H1 (cell line): ENCODE measurements around the gene LYPD3. TPM values are rescaled to one million over a fixed set of nuclear protein-coding genes. Genes with fewer than 3 reads are reported as not detected.

Experiments
- ATF3 ChIP-seq: IDR thresholded peaks from 2 replicates; pipeline ENCODE4 v1.6.1; 2011; ENCODE audit warnings: low read depth, mild to moderate bottlenecking, low read length; ENCODE audit not compliant: insufficient read depth
- NRF1 ChIP-seq: IDR thresholded peaks from 2 replicates; pipeline ENCODE4 v1.6.1; 2011; ENCODE audit warnings: mild to moderate bottlenecking, low read depth, low read length, improper control_type of control experiment
- TAF1 ChIP-seq: IDR thresholded peaks from 2 replicates; pipeline ENCODE4 v1.6.1; 2011; ENCODE audit warnings: mild to moderate bottlenecking, low read depth, low read length
- polyA plus RNA-seq, 7 experiments: library from polyadenylated mRNA; depleted of rRNA in 3 of 7; stranded (reverse) in 5 of 7; unstranded in 2 of 7; fragments of >200 nt in 5 of 7; fragments of 200-250 nt in 2 of 7; gene quantifications; 1 replicate in 5 of 7; 2 replicates in 1 of 7; 4 replicates in 1 of 7; pipeline versions ENCODE4 v1.2.1 to v1.2.3, GENCODE V29; 2011 to 2013; ENCODE audit warnings: missing spikeins in 2 of 7, mixed read lengths in 2 of 7
- total RNA-seq: library from RNA; stranded (reverse); fragmentation: NEBNext Ultra II Directional; extraction: Animal tissue kit (Norgen Biotek cat#: 25700); gene quantifications from 2 replicates; pipeline ENCODE4 v1.2.1, GENCODE V29; 2021
- TF ChIP-seq, protein P1 (sequence below): IDR thresholded peaks from 2 replicates; pipeline ENCODE4 v1.6.1; 2012; ENCODE audit warnings: low read length, inconsistent platforms
- TF ChIP-seq, protein P2 (sequence below): IDR thresholded peaks from 2 replicates; pipeline ENCODE4 v1.6.1; 2012; ENCODE audit warnings: inconsistent platforms

LYPD3 gene
- total and polyA plus RNA-seq, 2 of the 8 experiments (the other 6 are each of a cell fraction or from before 2014, with no cell fraction given): 4.1 to 16.4 TPM

DNA sequence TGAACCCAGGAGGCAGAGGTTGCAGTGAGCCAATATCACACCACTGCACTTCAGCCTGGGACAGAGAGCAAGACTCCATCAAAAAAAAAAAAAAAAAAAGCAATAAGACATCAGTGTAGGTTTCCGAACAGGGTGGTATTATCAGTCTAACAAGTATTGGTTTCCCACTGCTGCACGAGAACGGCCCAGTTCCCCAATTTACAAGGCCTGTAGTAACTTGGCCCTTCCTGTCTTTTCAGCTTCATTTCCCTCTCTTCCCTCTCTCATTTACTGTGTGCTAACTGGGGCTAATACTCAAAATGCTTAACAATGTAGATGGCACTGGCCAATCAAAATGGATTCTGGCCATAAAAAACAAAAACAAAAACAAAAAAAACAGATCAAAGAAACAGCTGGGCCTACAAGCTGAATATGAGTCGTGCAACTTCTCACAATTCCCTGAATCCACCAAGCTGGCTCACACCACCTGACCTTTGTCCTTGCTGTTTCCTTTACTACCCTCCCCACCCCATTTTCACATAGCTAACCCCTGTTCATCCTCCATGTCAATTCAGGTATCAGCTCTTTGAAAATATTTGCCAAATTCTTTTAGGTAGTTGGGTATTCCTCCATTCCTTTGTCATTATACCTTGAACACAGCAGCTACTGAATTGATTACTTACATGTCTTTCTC is 48.3 kb downstream of the LYPD3 start (continued):
- no peak for TF ChIP-seq ATF3
- TF ChIP-seq, protein P1, sequence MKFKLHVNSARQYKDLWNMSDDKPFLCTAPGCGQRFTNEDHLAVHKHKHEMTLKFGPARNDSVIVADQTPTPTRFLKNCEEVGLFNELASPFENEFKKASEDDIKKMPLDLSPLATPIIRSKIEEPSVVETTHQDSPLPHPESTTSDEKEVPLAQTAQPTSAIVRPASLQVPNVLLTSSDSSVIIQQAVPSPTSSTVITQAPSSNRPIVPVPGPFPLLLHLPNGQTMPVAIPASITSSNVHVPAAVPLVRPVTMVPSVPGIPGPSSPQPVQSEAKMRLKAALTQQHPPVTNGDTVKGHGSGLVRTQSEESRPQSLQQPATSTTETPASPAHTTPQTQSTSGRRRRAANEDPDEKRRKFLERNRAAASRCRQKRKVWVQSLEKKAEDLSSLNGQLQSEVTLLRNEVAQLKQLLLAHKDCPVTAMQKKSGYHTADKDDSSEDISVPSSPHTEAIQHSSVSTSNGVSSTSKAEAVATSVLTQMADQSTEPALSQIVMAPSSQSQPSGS: no peak
- no peak for TF ChIP-seq NRF1
- TF ChIP-seq, protein P2, sequence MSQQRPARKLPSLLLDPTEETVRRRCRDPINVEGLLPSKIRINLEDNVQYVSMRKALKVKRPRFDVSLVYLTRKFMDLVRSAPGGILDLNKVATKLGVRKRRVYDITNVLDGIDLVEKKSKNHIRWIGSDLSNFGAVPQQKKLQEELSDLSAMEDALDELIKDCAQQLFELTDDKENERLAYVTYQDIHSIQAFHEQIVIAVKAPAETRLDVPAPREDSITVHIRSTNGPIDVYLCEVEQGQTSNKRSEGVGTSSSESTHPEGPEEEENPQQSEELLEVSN: no peak
- no peak for TF ChIP-seq TAF1
